IMR-90 (cell line): Measurements from ENCODE around the gene ADAM17. TPM values are rescaled to one million over a fixed set of nuclear protein-coding genes. Genes with fewer than 3 reads are reported as not detected.

ENCODE experiments used
- ATAC-seq: fragments of 200-7000 bp; cut with Tn5 transposase; 2 replicates; pipeline ENCODE4 v1.9.1; 2020; ENCODE audit warnings: low read depth, mild to moderate bottlenecking, moderate library complexity
- BruUV-seq: library from RNA; stranded (reverse); fragments of 400-500 nt; replicated peaks from 2 replicates; lab custom pipeline; 2021; lab: Mats Ljungman, UMichigan
- CTCF ChIA-PET: fragments of 300-600 bp; formaldehyde crosslinking; extraction: SDS; loops from one replicate; lab custom pipeline; 2021; ENCODE audit warnings: antibody characterized with exemption; lab: Yijun Ruan, JAX
- POLR2A ChIA-PET: fragments of 300-600 bp; sonication (Branson Sonifier 250); formaldehyde crosslinking; loops from one replicate; lab custom pipeline; 2022; ENCODE audit warnings: antibody characterized with exemption; ENCODE audit not compliant: unreplicated experiment; lab: Charles Lee
- DNase-seq: peaks from one replicate; pipeline ENCODE4 v3.0.0; 2013
- H2AFZ ChIP-seq: replicated peaks from 2 replicates; pipeline ENCODE3; 2013; ENCODE audit warnings: low read length, mild to moderate bottlenecking; ENCODE audit not compliant: poor library complexity
- H2AK5ac ChIP-seq: 2 replicates; pipeline ENCODE4 v1.6.1; 2013; ENCODE audit warnings: low read depth, low read length, inconsistent platforms
- H2AK9ac ChIP-seq: replicated peaks from 2 replicates; pipeline ENCODE3; 2013; ENCODE audit warnings: mild to moderate bottlenecking, low read depth, low read length, moderate library complexity; ENCODE audit not compliant: poor library complexity
- H2BK120ac ChIP-seq: 2 replicates; pipeline ENCODE4 v1.6.1; 2013; ENCODE audit warnings: low read depth, low read length, inconsistent platforms
- H2BK15ac ChIP-seq: 3 replicates; pipeline ENCODE4 v1.6.1; 2013; ENCODE audit warnings: low read depth, low read length, inconsistent platforms
- H2BK20ac ChIP-seq: 2 replicates; pipeline ENCODE4 v1.6.1; 2013; ENCODE audit warnings: low read depth, mild to moderate bottlenecking, inconsistent platforms, low read length, moderate library complexity
- H2BK5ac ChIP-seq: 2 replicates; pipeline ENCODE4 v1.6.1; 2013; ENCODE audit warnings: mild to moderate bottlenecking, low read depth, low read length, inconsistent platforms; ENCODE audit not compliant: poor library complexity, severe bottlenecking
- H3K14ac ChIP-seq: replicated peaks from 2 replicates; pipeline ENCODE4 v1.6.1; 2013; ENCODE audit warnings: low read depth, low read length, inconsistent platforms
- H3K18ac ChIP-seq: 2 replicates; pipeline ENCODE4 v1.6.1; 2013; ENCODE audit warnings: low read depth, low read length, control low read depth
- H3K23ac ChIP-seq: 2 replicates; pipeline ENCODE4 v1.6.1; 2013; ENCODE audit warnings: low read depth, low read length, inconsistent platforms
- H3K27ac ChIP-seq: 2 replicates; pipeline ENCODE4 v1.5.1; 2013; ENCODE audit warnings: mild to moderate bottlenecking, control low read depth, low read length; ENCODE audit not compliant: insufficient read depth
- H3K27me3 ChIP-seq: 2 replicates; pipeline ENCODE4 v1.6.1; 2013; ENCODE audit warnings: low read length; ENCODE audit not compliant: control insufficient read depth, insufficient read depth
- H3K36me3 ChIP-seq: 2 replicates; pipeline ENCODE4 v1.6.1; 2013; ENCODE audit warnings: low read length, mixed read lengths; ENCODE audit not compliant: control insufficient read depth, insufficient read depth
- H3K4ac ChIP-seq: 2 replicates; pipeline ENCODE4 v1.6.1; 2013; ENCODE audit warnings: low read depth, low read length, inconsistent platforms
- H3K4me1 ChIP-seq: 2 replicates; pipeline ENCODE4 v1.6.1; 2013; ENCODE audit warnings: low read length, mixed read lengths; ENCODE audit not compliant: control insufficient read depth, insufficient read depth
- H3K4me2 ChIP-seq: 2 replicates; pipeline ENCODE4 v1.6.1; 2013; ENCODE audit warnings: low read depth, mild to moderate bottlenecking, control low read depth, low read length, moderate library complexity
- H3K4me3 ChIP-seq: 2 replicates; pipeline ENCODE4 v1.5.1; 2013; ENCODE audit warnings: low read depth, mild to moderate bottlenecking, control low read depth, low read length, moderate library complexity; ENCODE audit not compliant: insufficient read depth
- H3K56ac ChIP-seq: 2 replicates; pipeline ENCODE4 v1.6.1; 2013; ENCODE audit warnings: low read length, inconsistent platforms; ENCODE audit not compliant: insufficient read depth; ENCODE audit errors: extremely low read depth
- H3K79me1 ChIP-seq, 2 experiments: 2 replicates each; pipeline ENCODE4 v1.6.1; 2013; ENCODE audit warnings: low read length in 2 of 2, inconsistent platforms in 1 of 2, low read depth in 1 of 2
- H3K9ac ChIP-seq: 2 replicates; pipeline ENCODE4 v1.6.1; 2013; ENCODE audit warnings: low read depth, low read length, control low read depth
- H3K9me1 ChIP-seq: 2 replicates; pipeline ENCODE4 v1.6.1; 2013; ENCODE audit warnings: low read length, inconsistent platforms; ENCODE audit not compliant: insufficient read depth
- H3K9me3 ChIP-seq: 2 replicates; pipeline ENCODE4 v1.6.1; 2013; ENCODE audit warnings: low read length; ENCODE audit not compliant: control insufficient read depth, insufficient read depth
- H4K20me1 ChIP-seq: 2 replicates; pipeline ENCODE4 v1.6.1; 2013; ENCODE audit warnings: low read length, inconsistent platforms; ENCODE audit not compliant: insufficient read depth
- H4K5ac ChIP-seq: 2 replicates; pipeline ENCODE4 v1.6.1; 2013; ENCODE audit warnings: mild to moderate bottlenecking, low read depth, low read length, control low read depth
- H4K8ac ChIP-seq, 2 experiments: 2 replicates each; pipeline ENCODE4 v1.6.1; 2013; ENCODE audit warnings: low read depth in 2 of 2, low read length in 2 of 2, control low read depth in 1 of 2, inconsistent platforms in 1 of 2
- H4K91ac ChIP-seq: 2 replicates; pipeline ENCODE4 v1.6.1; 2013; ENCODE audit warnings: low read depth, low read length, inconsistent platforms; ENCODE audit not compliant: insufficient read depth
- ELK1 ChIP-seq: fragments of 150-350 bp; IDR thresholded peaks from 2 replicates; pipeline ENCODE4 v1.6.1; 2016; ENCODE audit warnings: low read depth, mild to moderate bottlenecking, low read length, moderate library complexity, borderline replicate concordance
- FOS ChIP-seq: fragments of 150-350 bp; IDR thresholded peaks from 2 replicates; pipeline ENCODE4 v1.6.1; 2016; ENCODE audit warnings: low read depth, low read length
- MAZ ChIP-seq: IDR thresholded peaks from 2 replicates; pipeline ENCODE4 v1.6.1; 2012; ENCODE audit warnings: low read depth, mild to moderate bottlenecking, low read length, improper control_type of control experiment, moderate library complexity, borderline replicate concordance
- MXI1 ChIP-seq: IDR thresholded peaks from 2 replicates; pipeline ENCODE4 v1.6.1; 2012; ENCODE audit warnings: low read depth, mild to moderate bottlenecking, low read length, moderate library complexity, borderline replicate concordance
- NFE2L2 ChIP-seq: fragments of 150-350 bp; IDR thresholded peaks from 2 replicates; pipeline ENCODE4 v1.6.1; 2016; ENCODE audit warnings: low read depth, mild to moderate bottlenecking, low read length
- RAD21 ChIP-seq: IDR thresholded peaks from 2 replicates; pipeline ENCODE4 v1.6.1; 2012; ENCODE audit warnings: low read length, improper control_type of control experiment
- RCOR1 ChIP-seq: IDR thresholded peaks from 2 replicates; pipeline ENCODE4 v1.6.1; 2012; ENCODE audit warnings: mild to moderate bottlenecking, low read length, improper control_type of control experiment; ENCODE audit not compliant: insufficient replicate concordance
- WGBS, 2 experiments: methylation state at CpG; one replicate each; pipeline versions ENCODE4 v1.1.5 to v1.1.7; 2013; ENCODE audit warnings: missing lambda C conversion rate in 2 of 2; ENCODE audit not compliant: insufficient read length in 1 of 2; ENCODE audit errors: extremely low coverage in 2 of 2; 5-methylcytosine and 5-hydroxymethylcytosine counted together
- dilution Hi-C: fragments of 300-500 bp; cut with HindIII; formaldehyde crosslinking; loops from one replicate; pipeline ENCODE4 v1.14.3; 2018; ENCODE audit warnings: low sequenced_read_pairs; ENCODE audit not compliant: unreplicated experiment
- in situ Hi-C: fragments of 300-500 bp; cut with MboI; formaldehyde crosslinking; loops from 3 replicates; pipeline ENCODE4 v1.14.3; 2019; ENCODE audit warnings: low sequenced_read_pairs, inconsistent platforms, mixed read lengths
- intact Hi-C: fragments of 100-400 bp; cut with micrococcal nuclease; formaldehyde crosslinking; loops from 2 replicates; pipeline ENCODE4 v1.10.0; 2022
- polyA plus RNA-seq, 3 experiments: library from polyadenylated mRNA; depleted of rRNA; stranded (reverse); fragments of >200 nt; gene quantifications; 2 replicates each; pipeline ENCODE4 v1.2.3, GENCODE V29; 2012; ENCODE audit warnings: low replicate concordance in 1 of 3
- total RNA-seq: library from RNA; depleted of rRNA; stranded (reverse); fragments of >200 nt; gene quantifications from 2 replicates; pipeline ENCODE4 v1.2.3, GENCODE V29; 2012

Gene ADAM17
- total and polyA plus RNA-seq, 2 of the 4 experiments (the other 2 are of a cell fraction), result 9.6 to 34.4 TPM

- Histone ChIP-seq H3K79me1 (peaks cover 11 to 13% of the 10 kb centered on the region in 2 experiments), H3K23ac (no peak overlapping the region), H4K20me1 (no peaks in the 10 kb centered on the region), H4K8ac (no peak overlapping the region), H3K56ac (no peak overlapping the region), H2AK9ac (no peak overlapping the region), H3K4me1 (no peaks in the 10 kb centered on the region), H3K14ac (no peak overlapping the region), H3K4ac (no peak overlapping the region), H3K18ac (no peak overlapping the region), H3K36me3 (peaks cover 31% of the 10 kb centered on the region), H3K4me3 (no peak overlapping the region), H3K27ac (no peak overlapping the region), H3K9ac (no peak overlapping the region; the same call in 1 of the 2 replicates), H3K27me3 (no peaks in the 10 kb centered on the region), H2BK20ac (no peak overlapping the region), H3K4me2 (no peak overlapping the region), H4K5ac (no peak overlapping the region), H2AFZ (no peak overlapping the region), H2AK5ac (no peak overlapping the region), H3K9me3 (no peaks in the 10 kb centered on the region), H2BK5ac (no peak overlapping the region), H2BK15ac (no peak overlapping the region), H4K91ac (no peak overlapping the region), H3K9me1 (0 out of 2 replicates have a peak, but pooled peaks cover 6% of the 10 kb centered on the region), H2BK120ac (no peak overlapping the region)
- POLR2A ChIA-PET, result no interaction called here
- no TSS peak for BruUV-seq
- in situ Hi-C loops, result no loop called here
- CTCF ChIA-PET, result no interaction called here
- dilution Hi-C loops, result no loop called here
- intact Hi-C loops, result loop anchor here (5.0 kb wide), 1 partner anchor 33 kb away; no protein-coding TSS in a partner anchor
- TF ChIP-seq MAZ, result no peak
- no peak for TF ChIP-seq FOS
- TF ChIP-seq ELK1, result no peak
- TF ChIP-seq NFE2L2, result no peak
- no peak for TF ChIP-seq RCOR1
- TF ChIP-seq RAD21, result no peak
- TF ChIP-seq MXI1, result no peak
- 20% methylated on average over 1 of the region's 1 CpG; no CpG with 5 or more reads in 1 of the 2 experiments for WGBS, 2 experiments
- DNase-seq (no peak), ATAC-seq (peak; percentile 42)
Observed at GRCh38 chr2:9508931-9509330, 46.7 kb downstream of the ADAM17 start.
